Measurements from ENCODE around the gene SAYSD1. TPM values are rescaled to one million over a fixed set of nuclear protein-coding genes. Genes with fewer than 3 reads are reported as not detected.

Gene SAYSD1
- total RNA-seq, 1 experiment from 2014 or later: 20.8 TPM

GRCh38 chr6:39082310-39082709 lies 32.7 kb downstream of the SAYSD1 start:
- intact Hi-C loops (cut with micrococcal nuclease; ENCODE audit: unreplicated experiment): no loop called here
- BruUV-seq (replicated peaks): no TSS peak
- no peak for DNase-seq
- ChIA-PET CTCF (interaction anchor here (1.1 to 1.2 kb wide), 2 partner anchors 8 to 9 kb away, joined by 3 read pairs; no protein-coding TSS in a partner anchor), POLR2A (no interaction called here)
- Histone ChIP-seq H3K9me3 (no peaks in the 10 kb centered on the region), H3K27me3 (replicated peaks; ENCODE audit: control insufficient read depth, insufficient read depth, low read length) (no peaks in the 10 kb centered on the region; the same call in 1 of the 2 replicates), H3K4me3 (ENCODE audit: low read depth, low read length) (no peak overlapping the region), H3K4me1 (no peaks in the 10 kb centered on the region), H3K36me3 (ENCODE audit: control insufficient read depth, insufficient read depth, low read length) (no peaks in the 10 kb centered on the region)
- no peak overlapping the region for H3K4me3 Mint-ChIP-seq (ENCODE audit: unreplicated experiment)
- no peak overlapping the region for H3K27ac Mint-ChIP-seq (ENCODE audit: unreplicated experiment)
- no peaks in the 10 kb centered on the region for H3K4me1 Mint-ChIP-seq (ENCODE audit: low read depth, unreplicated experiment)
- no peaks in the 10 kb centered on the region for H3K27me3 Mint-ChIP-seq (ENCODE audit: insufficient read depth, unreplicated experiment)
- no peak for TF ChIP-seq CTCF (IDR thresholded peaks at IDR 0.05; ENCODE audit: insufficient read depth in 1 of 2, low read depth in 1 of 2, low read length in 1 of 2, severe bottlenecking in 1 of 2, unreplicated experiment in 1 of 2)
- H3K36me3 Mint-ChIP-seq (ENCODE audit: insufficient read depth, unreplicated experiment): no peaks in the 10 kb centered on the region
- H3K9me3 Mint-ChIP-seq (ENCODE audit: unreplicated experiment): no peaks in the 10 kb centered on the region

GRCh38 chr6:39080246-39080875 lies 34.6 kb downstream of the SAYSD1 start:
- ChIA-PET POLR2A (no interaction called here), CTCF (no interaction called here)
- no peaks in the 10 kb centered on the region for H3K36me3 Mint-ChIP-seq (ENCODE audit: insufficient read depth, unreplicated experiment)
- intact Hi-C loops (cut with micrococcal nuclease; ENCODE audit: unreplicated experiment): no loop called here
- Histone ChIP-seq H3K4me1 (no peaks in the 10 kb centered on the region), H3K9me3 (no peaks in the 10 kb centered on the region), H3K36me3 (ENCODE audit: control insufficient read depth, insufficient read depth, low read length) (no peaks in the 10 kb centered on the region), H3K27me3 (replicated peaks; ENCODE audit: control insufficient read depth, insufficient read depth, low read length) (no peaks in the 10 kb centered on the region), H3K4me3 (ENCODE audit: low read depth, low read length) (no peak overlapping the region)
- no peaks in the 10 kb centered on the region for H3K9me3 Mint-ChIP-seq (ENCODE audit: unreplicated experiment)
- no peak overlapping the region for H3K27ac Mint-ChIP-seq (ENCODE audit: unreplicated experiment)
- H3K4me1 Mint-ChIP-seq (ENCODE audit: low read depth, unreplicated experiment): no peaks in the 10 kb centered on the region
- H3K4me3 Mint-ChIP-seq (ENCODE audit: unreplicated experiment): no peak overlapping the region
- BruUV-seq (replicated peaks): no TSS peak
- no peaks in the 10 kb centered on the region for H3K27me3 Mint-ChIP-seq (ENCODE audit: insufficient read depth, unreplicated experiment)
- no peak for DNase-seq
- TF ChIP-seq CTCF (IDR thresholded peaks at IDR 0.05; ENCODE audit: insufficient read depth in 1 of 2, low read depth in 1 of 2, low read length in 1 of 2, severe bottlenecking in 1 of 2, unreplicated experiment in 1 of 2): no peak

- CTCF ChIA-PET: no interaction called here
- POLR2A ChIA-PET: no interaction called here
- Mint-ChIP-seq H3K27ac (ENCODE audit: unreplicated experiment) (no peak overlapping the region), H3K4me3 (ENCODE audit: unreplicated experiment) (no peak overlapping the region), H3K9me3 (ENCODE audit: unreplicated experiment) (no peaks in the 10 kb centered on the region), H3K4me1 (ENCODE audit: low read depth, unreplicated experiment) (no peaks in the 10 kb centered on the region), H3K36me3 (ENCODE audit: insufficient read depth, unreplicated experiment) (no peaks in the 10 kb centered on the region), H3K27me3 (ENCODE audit: insufficient read depth, unreplicated experiment) (no peaks in the 10 kb centered on the region)
- no peak for DNase-seq
- no peak for TF ChIP-seq CTCF (IDR thresholded peaks at IDR 0.05; ENCODE audit: insufficient read depth in 1 of 2, low read depth in 1 of 2, low read length in 1 of 2, severe bottlenecking in 1 of 2, unreplicated experiment in 1 of 2)
- Histone ChIP-seq H3K36me3 (ENCODE audit: control insufficient read depth, insufficient read depth, low read length) (no peaks in the 10 kb centered on the region), H3K27me3 (replicated peaks; ENCODE audit: control insufficient read depth, insufficient read depth, low read length) (no peaks in the 10 kb centered on the region), H3K4me1 (no peaks in the 10 kb centered on the region), H3K9me3 (no peaks in the 10 kb centered on the region), H3K4me3 (ENCODE audit: low read depth, low read length) (no peak overlapping the region)
- intact Hi-C loops (cut with micrococcal nuclease; ENCODE audit: unreplicated experiment): no loop called here
- no TSS peak for BruUV-seq (replicated peaks)
Measured at GRCh38 chr6:39079197-39080125, 35.5 kb downstream of the SAYSD1 start.

Measured in Caco-2 (cell line).